ENCODE data around the gene PITX3.
"Not testable (repeated sequence)": the region's sequence is repeated elsewhere in the genome, so short reads cannot be mapped to it uniquely, and the experiment has no call there.

The PITX3 gene

GRCh38 chr10:102261196-102261595 lies 19.9 kb upstream of the PITX3 start:
- DNase-seq (ENCODE audit: low read depth in 4 of 4, low spot score in 1 of 4): no peak

- DNase-seq (ENCODE audit: low read depth in 4 of 4, low spot score in 1 of 4): no peak
These were observed 14.1 kb upstream of the PITX3 start for GRCh38 chr10:102255404-102255803.

GRCh38 chr10:102254426-102254825 lies 13.1 kb upstream of the PITX3 start:
- no peak for DNase-seq (ENCODE audit: low read depth in 4 of 4, low spot score in 1 of 4)

DNA sequence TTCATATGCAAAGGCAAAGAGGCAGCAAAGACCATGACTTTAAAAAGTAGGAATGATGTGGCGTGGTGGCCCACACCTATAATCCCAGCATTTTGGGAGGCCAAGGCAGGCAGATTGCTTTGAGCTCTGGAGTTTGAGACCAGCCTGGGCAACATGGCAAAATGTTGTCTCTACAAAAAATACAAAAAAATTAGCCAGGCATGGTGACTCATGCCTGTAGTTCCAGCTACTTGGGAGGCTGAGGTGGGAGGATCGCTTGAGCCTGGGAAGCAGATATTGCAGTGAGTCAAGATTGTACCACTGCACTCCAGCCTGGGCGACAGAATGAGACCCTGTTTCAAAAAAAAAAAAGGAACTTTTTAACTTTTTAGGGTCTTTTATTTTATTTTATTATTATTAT lies 11.2 kb upstream of the PITX3 start:
- not testable (repeated sequence) for DNase-seq (ENCODE audit: low read depth in 4 of 4, low spot score in 1 of 4)

DNA sequence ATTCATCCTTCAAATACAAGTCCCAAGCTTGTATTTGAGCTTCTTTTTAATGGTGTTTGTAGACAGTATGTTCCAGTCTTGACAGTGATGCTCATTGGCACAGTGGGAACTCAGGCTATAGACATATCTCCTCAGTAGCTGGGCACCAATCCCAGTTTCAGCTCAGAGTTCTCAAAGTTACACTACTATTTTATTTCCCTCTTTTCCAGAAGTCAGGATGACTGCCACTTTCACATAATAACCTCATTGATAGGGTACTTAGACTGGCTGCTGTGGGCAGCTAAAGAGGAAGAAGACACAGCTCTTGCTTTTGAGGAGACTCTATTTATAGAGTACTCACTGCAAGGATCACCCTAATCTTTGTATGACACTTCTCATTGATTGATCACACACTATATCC lies 6.4 kb upstream of the PITX3 start:
- DNase-seq (ENCODE audit: low read depth in 4 of 4, low spot score in 1 of 4): no peak

GRCh38 chr10:102246261-102246660 lies 4.9 kb upstream of the PITX3 start:
- no peak for DNase-seq (ENCODE audit: low read depth in 4 of 4, low spot score in 1 of 4)

DNA sequence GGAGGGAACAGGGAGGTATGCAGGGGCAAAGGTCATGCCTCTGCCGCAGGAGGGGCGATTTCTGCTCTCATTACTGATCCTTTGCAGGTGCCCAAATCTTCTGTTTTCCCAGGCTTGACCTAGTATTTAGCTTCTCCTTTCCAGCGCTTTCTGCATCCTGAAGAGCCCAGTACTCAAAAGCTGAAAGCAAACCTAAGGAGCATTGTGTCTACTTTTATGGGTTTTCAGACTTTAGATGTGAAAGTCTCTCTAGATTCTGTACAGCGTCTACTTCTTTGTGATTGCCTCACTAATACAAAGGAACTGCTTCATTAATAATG lies 4.6 kb upstream of the PITX3 start:
- DNase-seq (ENCODE audit: low read depth in 4 of 4, low spot score in 1 of 4): no peak

DNA sequence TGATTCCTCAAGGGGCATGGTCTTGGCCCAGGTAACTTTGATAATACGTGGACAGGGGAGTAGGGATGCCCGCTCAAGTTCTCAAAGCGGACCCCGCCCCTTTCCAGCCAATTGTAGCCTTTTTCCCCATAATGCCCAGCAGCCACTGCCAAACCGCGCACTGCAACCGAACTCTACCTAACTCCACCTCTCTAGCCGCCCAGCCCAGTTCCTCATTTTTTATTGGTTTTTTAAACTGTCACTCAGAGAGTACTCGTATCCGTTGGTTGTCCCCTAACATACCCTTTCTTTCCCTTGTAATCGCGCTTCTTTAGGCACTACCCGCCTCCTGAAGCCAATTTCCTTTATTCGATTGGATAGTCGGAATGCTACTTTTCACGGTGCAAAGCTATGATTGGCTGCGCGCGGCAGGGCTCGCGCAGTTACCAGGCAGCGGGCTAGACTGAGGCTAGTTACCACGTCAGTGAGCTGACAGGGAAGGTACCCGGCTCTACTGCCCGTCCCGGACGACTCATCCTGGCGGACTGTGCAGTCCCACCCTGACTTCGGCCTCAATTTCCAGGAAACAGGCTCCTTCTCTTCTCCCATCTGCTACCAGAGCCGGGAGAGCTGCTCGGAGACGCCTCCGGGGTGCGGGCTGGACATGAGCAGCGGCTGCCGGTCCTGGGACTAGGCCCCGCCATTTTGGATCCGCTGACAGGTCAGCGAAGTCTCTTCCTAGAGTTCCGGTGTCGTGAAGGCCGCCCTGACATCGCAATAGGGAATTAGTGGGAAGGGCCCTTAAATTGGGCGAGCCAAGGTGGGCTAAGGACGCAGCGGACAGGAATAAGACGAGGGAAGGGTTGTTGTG lies 4.0 kb upstream of the PITX3 start, which contains the start of gene GBF1:
TSS of gene GBF1 (plus strand) at position 451 of the 850 bp plus-strand sequence. CDS start 13,407 bp downstream, outside the sequence.
- peak in 3 of 4 experiments; percentile 67 to 76 (median 74) for DNase-seq (ENCODE audit: low read depth in 4 of 4, low spot score in 1 of 4)

DNA sequence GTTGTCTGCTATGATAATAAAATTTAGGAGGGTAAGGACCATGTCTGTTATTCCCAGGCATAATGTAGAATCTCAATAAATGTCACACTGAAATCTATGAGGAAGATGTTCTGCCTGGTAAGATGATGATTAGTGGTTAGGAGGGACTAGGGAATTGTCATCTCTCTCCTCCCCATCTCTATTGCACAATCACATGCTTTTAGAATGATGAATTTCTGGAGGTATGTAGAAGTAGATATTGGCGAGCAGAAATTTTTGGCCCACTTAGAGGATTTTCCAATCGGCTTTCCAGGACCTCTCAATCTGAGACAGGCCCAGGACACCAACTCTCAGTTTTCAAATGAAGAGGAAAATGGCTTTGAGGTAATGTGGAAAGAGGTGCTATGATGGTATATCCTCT lies 2.0 kb upstream of the PITX3 start:
- DNase-seq (ENCODE audit: low read depth in 4 of 4, low spot score in 1 of 4): no peak

GRCh38 chr10:102242118-102242485 lies 790 bp upstream of the PITX3 start:
- DNase-seq (ENCODE audit: low read depth in 4 of 4, low spot score in 1 of 4): no peak

GRCh38 chr10:102241032-102241443 lies 274 bp downstream of the PITX3 start:
- DNase-seq (ENCODE audit: low read depth in 4 of 4, low spot score in 1 of 4): no peak

DNA sequence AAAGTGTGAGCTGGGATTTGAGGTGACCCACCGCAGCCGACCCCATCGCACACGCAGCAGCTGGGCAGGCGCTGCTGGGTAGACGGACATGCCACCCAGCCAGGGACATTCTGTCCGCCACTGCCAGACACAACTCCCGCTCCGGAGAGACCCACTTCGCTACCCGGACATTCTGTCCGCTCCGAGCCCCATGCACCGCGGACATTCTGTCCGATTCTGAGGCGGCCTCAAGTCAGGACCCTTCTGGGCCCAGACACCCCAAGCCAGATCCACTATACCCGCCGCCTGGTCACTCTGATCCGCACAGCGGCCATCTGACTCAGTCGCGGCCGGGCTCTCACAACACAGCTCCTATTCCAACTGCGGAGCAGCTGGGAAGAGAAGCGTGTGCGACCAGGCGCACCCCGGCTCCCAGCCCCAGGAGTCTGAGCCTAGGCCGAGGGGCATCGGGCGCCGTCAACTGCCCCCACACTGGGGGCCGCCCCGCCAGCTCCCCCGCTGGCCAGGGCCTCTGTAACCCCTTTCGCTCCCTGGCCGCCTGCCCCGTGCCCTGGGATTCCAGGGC lies 763 bp downstream of the PITX3 start:
- DNase-seq (ENCODE audit: low read depth in 4 of 4, low spot score in 1 of 4): no peak

- DNase-seq (ENCODE audit: low read depth in 4 of 4, low spot score in 1 of 4): no peak
These were observed 3.5 kb downstream of the PITX3 start for GRCh38 chr10:102237711-102238252.

- no peak for DNase-seq (ENCODE audit: low read depth in 4 of 4, low spot score in 1 of 4)
These were observed 5.3 kb downstream of the PITX3 start for GRCh38 chr10:102236006-102236405.

DNA sequence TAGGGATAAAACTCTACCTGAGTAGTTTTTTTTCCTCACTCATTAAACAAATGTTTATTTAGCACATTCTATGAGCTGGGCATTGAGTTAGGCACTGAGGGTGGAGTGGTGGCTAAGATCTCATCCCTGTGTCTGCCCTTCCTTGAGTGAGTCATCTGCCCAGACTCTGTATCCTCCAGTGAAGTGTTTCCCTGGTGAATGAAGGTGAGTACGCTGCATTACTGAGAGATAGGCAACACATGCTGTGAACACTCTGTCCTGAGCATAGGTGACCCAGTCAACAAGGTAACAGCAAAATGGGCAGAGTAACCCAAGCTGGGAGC lies 5.8 kb downstream of the PITX3 start:
- no peak for DNase-seq (ENCODE audit: low read depth in 4 of 4, low spot score in 1 of 4)

GRCh38 chr10:102234888-102235597 lies 6.3 kb downstream of the PITX3 start:
- no peak for DNase-seq (ENCODE audit: low read depth in 4 of 4, low spot score in 1 of 4)

DNA sequence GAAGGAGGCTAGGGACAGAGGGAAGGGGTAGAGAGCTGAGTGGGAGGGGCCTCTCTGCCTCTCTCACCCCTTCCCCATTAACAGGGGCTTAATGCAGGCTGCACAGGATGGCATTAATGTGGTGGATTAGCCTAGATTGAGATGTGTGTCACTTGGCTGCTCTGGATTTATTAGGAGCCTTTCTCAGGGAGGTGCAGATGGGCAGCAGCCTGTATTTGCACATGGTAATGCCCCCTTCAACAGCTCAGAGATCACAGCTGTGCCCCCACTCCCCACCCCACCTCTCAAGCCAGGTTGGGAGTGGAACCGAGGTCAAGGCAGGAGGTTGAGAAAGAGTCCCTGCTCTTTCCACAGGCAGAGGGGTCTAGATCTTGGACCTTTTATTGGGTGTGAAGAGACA lies 7.3 kb downstream of the PITX3 start:
- DNase-seq (ENCODE audit: low read depth in 4 of 4, low spot score in 1 of 4): no peak

- DNase-seq (ENCODE audit: low read depth in 4 of 4, low spot score in 1 of 4): peak in 3 of 4 experiments; percentile 52 to 72 (median 57)
These were observed 9.7 kb downstream of the PITX3 start for GRCh38 chr10:102231357-102232318.

DNA sequence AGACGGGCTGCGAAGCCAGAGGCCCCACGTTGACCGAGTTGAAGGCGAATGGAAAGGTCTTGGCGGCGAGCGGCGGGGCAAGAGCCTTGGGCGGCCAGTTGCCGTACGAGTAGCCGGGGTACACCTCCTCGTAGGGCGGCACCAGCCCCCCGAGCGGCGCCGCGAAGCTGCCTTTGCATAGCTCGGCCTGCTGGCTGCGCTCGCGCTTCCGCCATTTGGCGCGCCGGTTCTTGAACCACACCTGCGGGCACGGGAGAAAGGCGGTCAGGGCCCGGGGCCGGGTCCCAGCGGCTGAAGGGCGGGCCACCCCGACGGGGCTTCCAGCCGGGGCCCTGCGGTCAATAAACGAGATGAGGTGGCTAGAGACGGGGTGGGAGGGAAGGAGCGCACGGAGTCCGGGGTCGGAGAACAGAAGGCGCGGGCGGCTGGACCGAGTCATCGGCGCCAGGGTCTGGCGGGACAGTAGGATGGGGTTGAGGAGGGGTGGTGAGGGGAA lies 10.4 kb downstream of the PITX3 start:
- peak in 1 of 4 experiments; percentile 39 for DNase-seq (ENCODE audit: low read depth in 4 of 4, low spot score in 1 of 4)

DNA sequence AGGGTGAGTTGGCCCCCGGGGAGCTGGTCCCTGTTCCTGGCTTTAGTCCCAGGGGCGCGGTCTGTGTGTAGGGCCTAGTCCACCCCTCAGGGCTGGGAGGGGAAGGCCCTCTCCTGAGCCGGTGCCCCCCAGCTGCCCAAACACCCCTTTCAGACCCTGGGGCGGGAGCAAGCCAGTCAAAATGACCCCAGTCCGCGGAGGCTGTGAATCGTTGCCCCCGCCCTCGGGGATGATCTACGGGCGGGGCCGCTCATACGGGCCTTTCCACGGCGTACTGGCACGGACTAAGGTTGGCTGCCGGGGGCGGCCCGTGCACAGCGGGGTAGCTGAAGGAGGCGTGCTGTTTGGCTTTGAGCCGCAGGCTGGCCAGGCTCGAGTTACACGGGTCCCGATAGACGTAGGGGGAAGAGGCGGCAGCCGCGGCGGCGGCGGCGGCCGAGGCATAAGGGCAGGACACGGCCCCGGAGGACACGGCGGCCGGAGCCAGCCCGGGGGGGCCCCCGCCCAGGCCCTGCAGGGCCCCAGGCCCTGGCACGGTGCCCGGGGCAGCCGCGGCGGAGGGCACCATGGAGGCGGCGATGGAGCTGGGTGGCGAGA lies 10.9 kb downstream of the PITX3 start:
- peak in 1 of 4 experiments; percentile 21 for DNase-seq (ENCODE audit: low read depth in 4 of 4, low spot score in 1 of 4)

Measured in stimulated activated CD4-positive, alpha-beta T cell treated with anti-CD3 and anti-CD28 coated beads, Interleukin-1b, Interleukin-23, amount 100 ng/mL, for 24 hours (primary cell).